ENCODE measurements around the gene USP15. TPM values are rescaled to one million over a fixed set of nuclear protein-coding genes. Genes with fewer than 3 reads are reported as not detected.

The USP15 gene
- total and polyA plus RNA-seq, 2 donors (not counting 3 experiments of a cell fraction or from before 2014, with no cell fraction given): 20.0 to 61.8 TPM

- DNase-seq (ENCODE audit: low read depth, low spot score) (no peak), FAIRE-seq (no peak)
- H3K9me1 ChIP-seq (replicated peaks; ENCODE audit: control insufficient read depth, extremely low read depth, insufficient read depth, low read length): no peaks in the 10 kb centered on the region
- H3K27me3 ChIP-seq (ENCODE audit: control insufficient read depth in 2 of 2, insufficient read depth in 2 of 2, low read length in 2 of 2): no peaks in the 10 kb centered on the region
- H3K4me3 ChIP-seq (replicated peaks in 1 of 3; ENCODE audit: insufficient read depth in 1 of 3, low read depth in 1 of 3, low read length in 3 of 3): no peak overlapping the region
- no peak overlapping the region for H2AFZ ChIP-seq (ENCODE audit: low read depth, low read length)
- H3K36me3 ChIP-seq (ENCODE audit: control insufficient read depth in 2 of 2, extremely low read depth in 1 of 2, insufficient read depth in 2 of 2, low read length in 2 of 2): no peaks in the 10 kb centered on the region
- no peak overlapping the region for H3K9ac ChIP-seq (replicated peaks; ENCODE audit: extremely low read depth, insufficient read depth, low read length)
- POLR2A ChIA-PET: no interaction called here
- intact Hi-C loops (cut with micrococcal nuclease): no loop called here
- no peaks in the 10 kb centered on the region for H3K4me1 ChIP-seq (ENCODE audit: control insufficient read depth, extremely low read depth, insufficient read depth, low read length)
- no peak overlapping the region for H3K4me2 ChIP-seq (ENCODE audit: insufficient read depth, low read length)
- H3K27ac ChIP-seq (ENCODE audit: insufficient read depth, low read depth, low read length): no peak overlapping the region
- H3K9me3 ChIP-seq (replicated peaks; ENCODE audit: control insufficient read depth, insufficient read depth, low read length): no peaks in the 10 kb centered on the region
- BruUV-seq (replicated peaks): no TSS peak
- dilution Hi-C loops (cut with MboI; ENCODE audit: extremely low pct_ligation_motif_present, low sequenced_read_pairs): no loop called here
- CTCF ChIA-PET: interaction anchor here (1.1 kb wide), 1 partner anchor 787 kb away, joined by 3 read pairs; no protein-coding TSS in a partner anchor
- peaks cover 19% of the 10 kb centered on the region for H4K20me1 ChIP-seq (replicated peaks; ENCODE audit: control insufficient read depth, extremely low read depth, insufficient read depth, low read length)
- TF ChIP-seq EZH2 (IDR thresholded peaks at IDR 0.05; ENCODE audit: borderline replicate concordance, low read depth, low read length, severe bottlenecking): no peak
- no peak for TF ChIP-seq MAX (IDR thresholded peaks at IDR 0.05; ENCODE audit: insufficient read depth, insufficient read length)
- no peak for TF ChIP-seq POLR2A (IDR thresholded peaks at IDR 0.05; ENCODE audit: low read depth, low read length)
- no peak for TF ChIP-seq FOS (IDR thresholded peaks at IDR 0.05; ENCODE audit: borderline replicate concordance, insufficient read depth, low read length)
- no peak for TF ChIP-seq JUN (IDR thresholded peaks at IDR 0.05; ENCODE audit: borderline replicate concordance, insufficient read depth, insufficient read length, low read depth)
- TF ChIP-seq MYC (IDR thresholded peaks at IDR 0.05; ENCODE audit: low read depth, low read length): no peak
- no peak for TF ChIP-seq POLR2AphosphoS5 (IDR thresholded peaks at IDR 0.05; ENCODE audit: insufficient read depth, low read depth, low read length)
- no peak for TF ChIP-seq CTCF (IDR thresholded peaks at IDR 0.05; ENCODE audit: extremely low read depth in 1 of 2, insufficient read depth in 1 of 2, low read depth in 1 of 2, low read length in 2 of 2)
- TF ChIP-seq GATA2 (IDR thresholded peaks at IDR 0.05; ENCODE audit: insufficient read depth, insufficient read length, low read depth, low read length): no peak
- H3K79me2 ChIP-seq (ENCODE audit: control insufficient read depth, insufficient read depth, low read length): peaks cover 100% of the 10 kb centered on the region
Observed at GRCh38 chr12:62282057-62282774, 22.0 kb downstream of the USP15 start.

All from endothelial cell of umbilical vein (primary cell).